DND-41 (cell line): Measurements from ENCODE around the gene RALGPS1.

Source experiments
- EZH2 ChIP-seq: IDR thresholded peaks from 3 replicates; pipeline ENCODE4 v1.6.1; 2012; ENCODE audit warnings: borderline replicate concordance, low read depth, mild to moderate bottlenecking, moderate library complexity, low read length, inconsistent platforms; ENCODE audit not compliant: severe bottlenecking
- TF ChIP-seq, protein P1 (sequence below): IDR thresholded peaks from 2 replicates; pipeline ENCODE4 v1.5.1; 2012; ENCODE audit warnings: borderline replicate concordance, low read length, moderate library complexity, mild to moderate bottlenecking; ENCODE audit not compliant: poor library complexity, severe bottlenecking; ENCODE audit errors: extremely low read depth

DNA sequence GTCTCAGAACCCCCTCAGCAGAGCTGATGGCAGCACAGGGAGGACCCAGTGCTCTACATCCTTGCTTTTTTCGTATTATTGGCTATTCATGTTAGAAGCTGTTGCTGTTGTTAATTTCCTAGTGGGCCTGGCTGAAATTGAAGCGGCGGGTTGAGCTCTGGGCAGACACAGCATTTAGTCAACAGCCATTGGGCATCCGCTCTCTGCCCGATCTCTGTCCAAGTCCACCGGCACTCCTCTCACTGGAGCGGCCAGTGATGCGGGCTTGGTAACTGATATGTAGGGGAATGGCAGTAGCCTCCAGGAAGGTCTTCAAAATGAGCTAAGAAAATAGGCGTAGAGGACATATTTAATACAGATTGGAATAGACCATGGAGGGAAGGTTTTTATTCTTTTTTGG is 348.7 kb downstream of the RALGPS1 start:
- TF ChIP-seq, protein P1, sequence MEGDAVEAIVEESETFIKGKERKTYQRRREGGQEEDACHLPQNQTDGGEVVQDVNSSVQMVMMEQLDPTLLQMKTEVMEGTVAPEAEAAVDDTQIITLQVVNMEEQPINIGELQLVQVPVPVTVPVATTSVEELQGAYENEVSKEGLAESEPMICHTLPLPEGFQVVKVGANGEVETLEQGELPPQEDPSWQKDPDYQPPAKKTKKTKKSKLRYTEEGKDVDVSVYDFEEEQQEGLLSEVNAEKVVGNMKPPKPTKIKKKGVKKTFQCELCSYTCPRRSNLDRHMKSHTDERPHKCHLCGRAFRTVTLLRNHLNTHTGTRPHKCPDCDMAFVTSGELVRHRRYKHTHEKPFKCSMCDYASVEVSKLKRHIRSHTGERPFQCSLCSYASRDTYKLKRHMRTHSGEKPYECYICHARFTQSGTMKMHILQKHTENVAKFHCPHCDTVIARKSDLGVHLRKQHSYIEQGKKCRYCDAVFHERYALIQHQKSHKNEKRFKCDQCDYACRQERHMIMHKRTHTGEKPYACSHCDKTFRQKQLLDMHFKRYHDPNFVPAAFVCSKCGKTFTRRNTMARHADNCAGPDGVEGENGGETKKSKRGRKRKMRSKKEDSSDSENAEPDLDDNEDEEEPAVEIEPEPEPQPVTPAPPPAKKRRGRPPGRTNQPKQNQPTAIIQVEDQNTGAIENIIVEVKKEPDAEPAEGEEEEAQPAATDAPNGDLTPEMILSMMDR, result no peak
- no peak for TF ChIP-seq EZH2
